ENCODE results near the gene FCSK. TPM values are rescaled to one million over a fixed set of nuclear protein-coding genes. Genes with fewer than 3 reads are reported as not detected.

The FCSK gene
- total RNA-seq, 1 donor from 2014 or later: 20.6 TPM

DNA sequence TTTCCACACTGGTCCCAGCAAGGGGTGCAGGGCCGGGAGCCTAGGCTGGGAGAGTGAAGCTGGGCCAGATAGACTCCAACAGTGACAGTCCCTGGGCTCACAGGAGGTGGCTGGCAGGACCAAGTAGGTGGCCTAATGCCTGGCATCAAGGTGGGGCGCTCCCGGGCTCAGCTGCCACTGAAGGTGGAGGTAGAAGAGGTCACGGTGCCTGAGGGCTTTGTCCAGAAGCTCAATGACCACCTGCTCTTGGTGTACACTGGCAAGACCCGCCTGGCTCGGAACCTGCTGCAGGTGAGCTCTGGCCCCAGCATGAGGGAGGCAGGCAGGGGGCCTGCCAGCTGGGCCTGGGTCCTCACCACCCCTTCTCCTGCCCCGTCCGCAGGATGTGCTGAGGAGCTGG is 23.8 kb downstream of the FCSK start:
- Histone ChIP-seq H3K27ac (no peak overlapping the region), H3K9me3 (no peaks in the 10 kb centered on the region), H3K4me3 (no peak overlapping the region), H3K4me1 (peaks cover 15% of the 10 kb centered on the region), H3K27me3 (no peaks in the 10 kb centered on the region), H3K36me3 (peaks cover 0 to 33% of the 10 kb centered on the region in 2 donors)
- TF ChIP-seq, protein P1, sequence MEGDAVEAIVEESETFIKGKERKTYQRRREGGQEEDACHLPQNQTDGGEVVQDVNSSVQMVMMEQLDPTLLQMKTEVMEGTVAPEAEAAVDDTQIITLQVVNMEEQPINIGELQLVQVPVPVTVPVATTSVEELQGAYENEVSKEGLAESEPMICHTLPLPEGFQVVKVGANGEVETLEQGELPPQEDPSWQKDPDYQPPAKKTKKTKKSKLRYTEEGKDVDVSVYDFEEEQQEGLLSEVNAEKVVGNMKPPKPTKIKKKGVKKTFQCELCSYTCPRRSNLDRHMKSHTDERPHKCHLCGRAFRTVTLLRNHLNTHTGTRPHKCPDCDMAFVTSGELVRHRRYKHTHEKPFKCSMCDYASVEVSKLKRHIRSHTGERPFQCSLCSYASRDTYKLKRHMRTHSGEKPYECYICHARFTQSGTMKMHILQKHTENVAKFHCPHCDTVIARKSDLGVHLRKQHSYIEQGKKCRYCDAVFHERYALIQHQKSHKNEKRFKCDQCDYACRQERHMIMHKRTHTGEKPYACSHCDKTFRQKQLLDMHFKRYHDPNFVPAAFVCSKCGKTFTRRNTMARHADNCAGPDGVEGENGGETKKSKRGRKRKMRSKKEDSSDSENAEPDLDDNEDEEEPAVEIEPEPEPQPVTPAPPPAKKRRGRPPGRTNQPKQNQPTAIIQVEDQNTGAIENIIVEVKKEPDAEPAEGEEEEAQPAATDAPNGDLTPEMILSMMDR (IDR thresholded peaks at IDR 0.05): no peak
- TF ChIP-seq POLR2A (IDR thresholded peaks at IDR 0.05): no peak
- TF ChIP-seq POLR2AphosphoS5 (IDR thresholded peaks at IDR 0.05; ENCODE audit: insufficient read depth in 1 of 2, low read depth in 1 of 2): no peak
- DNase-seq (ENCODE audit: extremely low spot score in 2 of 2): no peak
- intact Hi-C loops (cut with DNase I): no loop called here

GRCh38 chr16:70478912-70479341 is 24.5 kb downstream of the FCSK start:
- no peak for DNase-seq (ENCODE audit: extremely low spot score in 2 of 2)
- Histone ChIP-seq H3K36me3 (peaks cover 0 to 35% of the 10 kb centered on the region in 2 donors), H3K27ac (no peak overlapping the region), H3K4me3 (no peak overlapping the region), H3K27me3 (no peaks in the 10 kb centered on the region), H3K9me3 (no peaks in the 10 kb centered on the region), H3K4me1 (peaks cover 15% of the 10 kb centered on the region)
- TF ChIP-seq, protein P1 (IDR thresholded peaks at IDR 0.05): no peak
- TF ChIP-seq POLR2AphosphoS5 (IDR thresholded peaks at IDR 0.05; ENCODE audit: insufficient read depth in 1 of 2, low read depth in 1 of 2): no peak
- TF ChIP-seq POLR2A (IDR thresholded peaks at IDR 0.05): no peak
- intact Hi-C loops (cut with DNase I): no loop called here

- intact Hi-C loops (cut with DNase I): no loop called here
- no peak overlapping the region for H3K4me3 ChIP-seq
- no peak for TF ChIP-seq POLR2A (IDR thresholded peaks at IDR 0.05)
- no peak overlapping the region for H3K27ac ChIP-seq
- no peaks in the 10 kb centered on the region for H3K9me3 ChIP-seq
- no peaks in the 10 kb centered on the region for H3K27me3 ChIP-seq
- DNase-seq (ENCODE audit: extremely low spot score in 2 of 2): no peak
- peaks cover 15% of the 10 kb centered on the region for H3K4me1 ChIP-seq
- peaks cover 0 to 45% of the 10 kb centered on the region in 2 donors for H3K36me3 ChIP-seq
These were observed 26.0 kb downstream of the FCSK start for GRCh38 chr16:70480127-70481105.

GRCh38 chr16:70481929-70482536 is 27.6 kb downstream of the FCSK start:
- Histone ChIP-seq H3K36me3 (peaks cover 0 to 49% of the 10 kb centered on the region in 2 donors), H3K27me3 (no peaks in the 10 kb centered on the region), H3K4me3 (no peak overlapping the region), H3K4me1 (peaks cover 15% of the 10 kb centered on the region), H3K9me3 (no peaks in the 10 kb centered on the region), H3K27ac (no peak overlapping the region)
- no peak for DNase-seq (ENCODE audit: extremely low spot score in 2 of 2)
- TF ChIP-seq, protein P1 (IDR thresholded peaks at IDR 0.05): no peak
- TF ChIP-seq POLR2AphosphoS5 (IDR thresholded peaks at IDR 0.05; ENCODE audit: insufficient read depth in 1 of 2, low read depth in 1 of 2) (no peak), POLR2A (IDR thresholded peaks at IDR 0.05) (no peak)
- intact Hi-C loops (cut with DNase I): no loop called here

- no peak overlapping the region for H3K27ac ChIP-seq
- no peaks in the 10 kb centered on the region for H3K9me3 ChIP-seq
- no peak overlapping the region for H3K4me3 ChIP-seq
- no peak for DNase-seq (ENCODE audit: extremely low spot score in 2 of 2)
- TF ChIP-seq POLR2AphosphoS5 (IDR thresholded peaks at IDR 0.05; ENCODE audit: insufficient read depth in 1 of 2, low read depth in 1 of 2): no peak
- TF ChIP-seq POLR2A (IDR thresholded peaks at IDR 0.05): no peak
- TF ChIP-seq, protein P1 (IDR thresholded peaks at IDR 0.05): no peak
- no peaks in the 10 kb centered on the region for H3K27me3 ChIP-seq
- peaks cover 0 to 55% of the 10 kb centered on the region in 2 donors for H3K36me3 ChIP-seq
- peaks cover 15% of the 10 kb centered on the region for H3K4me1 ChIP-seq
- intact Hi-C loops (cut with DNase I): no loop called here
These were observed 28.2 kb downstream of the FCSK start for GRCh38 chr16:70482624-70483023.

All from vagina (tissue), 2 donors.